Stimulated activated memory B cell treated with anti-CD40 and anti-IgM and Interleukin-4, amounts not matched to agents 10 μg/mL and 1 μg/mL and 100 μg/mL, for 72 hours (primary cell): ENCODE results near the gene PISD.
"Not testable (repeated sequence)": the region's sequence is repeated elsewhere in the genome, so short reads cannot be mapped to it uniquely, and the experiment has no call there.

Experiments
- ATAC-seq: fragments of 150-1000 bp; cut with Tn5 transposase; 2 replicates; pipeline ENCODE4 v1.10.0; 2021
- H3K27ac Mint-ChIP-seq: one replicate; pipeline ENCODE4 v1.8.0; 2022; ENCODE audit warnings: mild to moderate bottlenecking, mixed read lengths
- H3K27me3 Mint-ChIP-seq: one replicate; pipeline ENCODE4 v1.8.0; 2022; ENCODE audit warnings: mixed read lengths
- H3K36me3 Mint-ChIP-seq: one replicate; pipeline ENCODE4 v1.8.0; 2022; ENCODE audit warnings: mixed read lengths
- H3K4me1 Mint-ChIP-seq: one replicate; pipeline ENCODE4 v1.8.0; 2022; ENCODE audit warnings: mixed read lengths
- H3K4me3 Mint-ChIP-seq: one replicate; pipeline ENCODE4 v1.8.0; 2022; ENCODE audit warnings: mild to moderate bottlenecking, moderate library complexity, mixed read lengths
- H3K9me3 Mint-ChIP-seq: one replicate; pipeline ENCODE4 v1.8.0; 2022; ENCODE audit warnings: mixed read lengths

Gene PISD

DNA sequence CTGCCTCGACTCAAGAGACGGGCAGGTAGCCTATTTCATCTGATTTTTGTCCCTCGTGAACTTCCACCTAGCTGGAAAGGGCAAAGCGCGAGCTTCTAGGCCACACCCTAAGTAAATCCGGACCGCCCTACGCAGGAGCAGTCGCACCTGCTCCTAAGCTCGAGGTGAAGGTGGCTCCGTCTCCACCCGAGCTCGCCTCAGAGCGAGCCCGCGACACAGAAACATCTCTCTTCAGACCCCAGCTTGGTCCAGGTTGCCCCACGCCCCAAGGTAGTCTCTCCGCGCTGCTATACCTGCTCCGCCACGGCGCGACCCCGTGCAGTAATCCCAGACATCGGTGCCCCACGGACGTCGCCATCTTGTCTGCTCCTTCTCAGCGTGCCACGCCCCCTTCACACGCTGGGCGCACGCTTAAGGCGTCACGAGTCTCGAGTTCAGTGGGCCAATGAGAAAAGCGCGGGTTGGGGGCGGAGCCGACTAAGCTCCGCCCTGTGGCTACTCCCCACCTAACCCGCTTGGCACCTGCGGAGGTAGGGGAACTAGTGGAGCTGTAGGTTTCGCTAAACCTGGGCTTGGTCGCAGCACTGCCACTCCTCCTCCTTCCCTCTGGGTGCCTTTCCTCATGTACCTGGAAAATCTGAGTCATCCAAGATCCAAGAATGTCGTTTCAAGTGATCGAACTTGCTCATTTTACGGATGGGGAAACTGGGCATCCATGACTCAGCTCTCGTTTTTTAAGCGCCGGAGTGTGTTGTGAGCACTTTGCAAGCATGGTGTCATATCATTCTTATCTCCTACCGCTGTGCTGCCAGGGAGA lies at the start of gene PISD:
TSS of gene PISD (minus strand) at position 365 of the 817 bp plus-strand sequence. CDS start at position 358, 7 bp downstream.
- Mint-ChIP-seq H3K27me3 (no peaks in the 10 kb centered on the region), H3K27ac (peak within 1 kb of the TSS; percentile 85), H3K36me3 (peaks cover 12% of the 10 kb centered on the region), H3K4me3 (peak within 1 kb of the TSS; percentile 86), H3K9me3 (no peaks in the 10 kb centered on the region), H3K4me1 (peaks cover 31% of the 10 kb centered on the region)
- ATAC-seq = peak; percentile 98

DNA sequence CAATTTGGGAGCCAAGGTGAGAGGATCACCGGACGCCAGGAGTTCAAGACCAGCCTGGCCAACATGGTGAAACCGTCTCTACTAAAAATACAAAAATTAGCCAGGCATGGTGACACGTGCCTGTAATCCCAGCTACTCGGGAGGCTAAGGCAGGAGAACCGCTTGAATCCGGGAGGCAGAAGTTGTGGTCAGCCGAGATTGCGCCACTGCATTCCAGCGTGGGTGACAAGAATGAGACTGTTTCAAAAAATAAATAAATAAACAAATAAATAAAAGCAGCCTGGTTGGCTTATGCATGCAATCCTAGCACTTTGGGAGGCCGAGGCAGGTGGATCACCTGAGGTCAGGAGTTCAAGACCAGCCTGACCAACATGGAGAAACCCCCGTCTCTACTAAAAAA lies 49.2 kb upstream of the PISD start:
- H3K27ac Mint-ChIP-seq, ATAC-seq, H3K4me1 Mint-ChIP-seq, H3K9me3 Mint-ChIP-seq, H3K27me3 Mint-ChIP-seq, H3K4me3 Mint-ChIP-seq: not testable (repeated sequence)
- peaks cover 45% of the 10 kb centered on the region for H3K36me3 Mint-ChIP-seq

DNA sequence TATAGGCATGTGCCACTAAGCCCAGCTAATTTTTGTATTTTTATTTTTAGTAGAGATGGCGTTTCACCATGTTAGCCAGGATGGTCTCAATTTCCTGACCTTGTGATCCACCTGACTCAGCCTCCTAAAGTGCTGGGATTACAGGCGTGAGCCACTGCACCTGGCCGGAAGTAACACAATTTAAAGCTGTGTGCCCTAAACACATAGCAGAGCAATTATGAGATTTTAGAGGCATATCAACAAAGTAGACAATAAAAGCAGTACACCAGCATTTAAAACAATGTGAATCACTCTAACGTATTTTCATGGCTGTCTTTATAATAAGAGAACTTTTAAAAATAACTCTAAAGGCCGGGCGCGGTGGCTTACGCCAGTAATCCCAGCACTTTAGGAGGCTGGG lies 45.5 kb upstream of the PISD start:
- H3K27ac Mint-ChIP-seq = no peak overlapping the region
- no peaks in the 10 kb centered on the region for H3K27me3 Mint-ChIP-seq
- no peaks in the 10 kb centered on the region for H3K4me1 Mint-ChIP-seq
- peaks cover 33% of the 10 kb centered on the region for H3K36me3 Mint-ChIP-seq
- ATAC-seq = no peak
- no peak overlapping the region for H3K4me3 Mint-ChIP-seq
- no peaks in the 10 kb centered on the region for H3K9me3 Mint-ChIP-seq

DNA sequence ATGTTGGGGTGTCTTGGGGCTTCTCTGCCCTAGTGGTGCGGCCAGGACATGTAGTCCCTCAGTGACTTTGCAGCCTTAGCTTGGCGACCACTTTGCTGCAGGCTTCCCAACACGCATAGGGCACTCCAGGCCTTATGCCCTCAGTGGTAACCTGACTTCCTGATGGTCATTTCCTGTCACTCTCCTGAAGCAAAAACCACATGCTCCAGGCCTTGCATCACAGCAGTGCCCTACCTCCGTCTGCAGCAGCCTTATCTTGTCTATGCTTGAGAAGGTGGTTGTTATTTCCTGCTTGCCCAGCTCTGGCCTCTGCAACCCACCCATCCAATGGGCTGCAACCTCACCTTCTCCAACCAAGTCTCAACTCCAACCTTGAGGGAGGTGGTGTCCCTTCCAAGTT lies 33.4 kb upstream of the PISD start:
- Mint-ChIP-seq H3K27me3 (no peaks in the 10 kb centered on the region), H3K9me3 (no peaks in the 10 kb centered on the region), H3K27ac (no peak overlapping the region), H3K4me3 (no peak overlapping the region), H3K36me3 (peaks cover 48% of the 10 kb centered on the region), H3K4me1 (peaks cover 6% of the 10 kb centered on the region)
- no peak for ATAC-seq

DNA sequence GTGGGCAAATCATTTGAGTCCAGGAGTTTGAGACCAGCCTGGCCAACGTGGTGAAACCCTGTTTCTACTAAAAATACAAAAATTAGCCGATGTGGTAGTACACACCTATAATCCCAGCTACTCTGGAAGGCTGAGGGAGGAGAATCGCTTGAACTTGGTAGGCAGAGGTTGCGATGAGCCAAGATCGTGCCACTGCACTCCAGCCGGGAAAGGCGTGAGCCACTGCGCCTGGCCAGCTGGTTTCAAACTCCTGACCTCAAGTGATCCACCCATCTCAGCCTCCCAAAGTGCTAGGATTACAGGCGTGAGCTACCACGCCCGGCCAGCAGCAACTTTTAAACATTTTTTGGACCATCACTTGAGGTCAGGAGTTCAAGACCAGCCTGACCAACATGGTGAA lies 32.0 kb upstream of the PISD start:
- H3K9me3 Mint-ChIP-seq, H3K27ac Mint-ChIP-seq, H3K27me3 Mint-ChIP-seq, H3K4me3 Mint-ChIP-seq, ATAC-seq, H3K4me1 Mint-ChIP-seq: not testable (repeated sequence)
- H3K36me3 Mint-ChIP-seq = peaks cover 48% of the 10 kb centered on the region

DNA sequence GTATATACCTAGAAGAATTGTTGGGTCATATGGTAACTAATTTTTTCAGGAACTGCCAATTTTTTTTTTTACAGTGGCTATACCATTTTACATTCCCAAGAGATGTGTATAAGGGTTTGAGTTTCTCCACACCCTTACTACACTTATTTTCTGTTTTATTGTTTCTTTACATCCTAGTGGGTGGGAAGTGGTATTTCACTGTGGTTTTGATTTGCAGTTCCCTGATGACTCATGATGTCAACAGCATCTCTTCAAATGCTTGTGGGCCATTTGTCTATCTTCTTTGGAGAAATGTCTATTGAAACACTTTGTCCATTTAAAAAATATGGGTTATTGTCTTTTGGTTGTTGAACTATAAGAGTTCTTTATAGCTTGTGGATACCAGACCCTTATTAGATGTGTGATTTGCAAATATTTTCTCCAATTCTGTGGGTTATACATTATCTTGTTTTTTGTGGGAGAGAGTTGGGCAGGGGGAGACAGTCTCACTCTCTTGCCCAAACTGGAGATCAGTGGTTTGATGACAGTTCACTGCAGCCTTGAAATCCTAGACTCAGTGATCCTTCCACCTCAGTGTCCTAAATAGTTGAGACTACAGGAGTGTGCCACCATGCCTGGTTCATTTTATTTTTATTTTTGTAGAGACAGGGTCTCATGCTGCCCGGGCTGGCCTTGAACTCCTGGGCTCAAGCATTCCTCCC lies 30.3 kb upstream of the PISD start:
- peaks cover 6% of the 10 kb centered on the region for H3K4me1 Mint-ChIP-seq
- no peak overlapping the region for H3K4me3 Mint-ChIP-seq
- no peaks in the 10 kb centered on the region for H3K27me3 Mint-ChIP-seq
- peaks cover 58% of the 10 kb centered on the region for H3K36me3 Mint-ChIP-seq
- H3K27ac Mint-ChIP-seq = no peak overlapping the region
- no peaks in the 10 kb centered on the region for H3K9me3 Mint-ChIP-seq
- ATAC-seq = no peak

DNA sequence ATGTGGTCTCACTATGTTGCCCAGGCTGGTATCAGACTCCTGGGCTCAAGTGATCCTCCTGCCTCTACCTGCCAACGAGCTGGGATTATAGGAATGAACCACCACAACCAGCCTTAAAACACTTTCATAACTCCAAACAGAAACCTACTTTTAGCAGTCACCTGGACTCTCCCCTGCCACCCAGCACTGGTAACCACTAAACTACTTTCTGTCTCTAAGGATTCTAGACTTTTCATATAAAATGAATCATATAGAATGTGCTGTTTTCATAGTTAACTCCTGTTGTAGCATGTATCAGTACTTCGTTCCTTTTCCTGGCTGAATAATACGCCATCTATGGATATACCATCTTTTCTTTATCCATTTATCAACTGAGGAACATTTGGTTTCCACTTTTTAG lies 29.4 kb upstream of the PISD start:
- H3K4me1 Mint-ChIP-seq = peaks cover 6% of the 10 kb centered on the region
- no peaks in the 10 kb centered on the region for H3K27me3 Mint-ChIP-seq
- H3K27ac Mint-ChIP-seq = peak overlapping the region; percentile 27
- H3K36me3 Mint-ChIP-seq = peaks cover 48% of the 10 kb centered on the region
- H3K4me3 Mint-ChIP-seq = no peak overlapping the region
- H3K9me3 Mint-ChIP-seq = no peaks in the 10 kb centered on the region
- ATAC-seq = no peak

DNA sequence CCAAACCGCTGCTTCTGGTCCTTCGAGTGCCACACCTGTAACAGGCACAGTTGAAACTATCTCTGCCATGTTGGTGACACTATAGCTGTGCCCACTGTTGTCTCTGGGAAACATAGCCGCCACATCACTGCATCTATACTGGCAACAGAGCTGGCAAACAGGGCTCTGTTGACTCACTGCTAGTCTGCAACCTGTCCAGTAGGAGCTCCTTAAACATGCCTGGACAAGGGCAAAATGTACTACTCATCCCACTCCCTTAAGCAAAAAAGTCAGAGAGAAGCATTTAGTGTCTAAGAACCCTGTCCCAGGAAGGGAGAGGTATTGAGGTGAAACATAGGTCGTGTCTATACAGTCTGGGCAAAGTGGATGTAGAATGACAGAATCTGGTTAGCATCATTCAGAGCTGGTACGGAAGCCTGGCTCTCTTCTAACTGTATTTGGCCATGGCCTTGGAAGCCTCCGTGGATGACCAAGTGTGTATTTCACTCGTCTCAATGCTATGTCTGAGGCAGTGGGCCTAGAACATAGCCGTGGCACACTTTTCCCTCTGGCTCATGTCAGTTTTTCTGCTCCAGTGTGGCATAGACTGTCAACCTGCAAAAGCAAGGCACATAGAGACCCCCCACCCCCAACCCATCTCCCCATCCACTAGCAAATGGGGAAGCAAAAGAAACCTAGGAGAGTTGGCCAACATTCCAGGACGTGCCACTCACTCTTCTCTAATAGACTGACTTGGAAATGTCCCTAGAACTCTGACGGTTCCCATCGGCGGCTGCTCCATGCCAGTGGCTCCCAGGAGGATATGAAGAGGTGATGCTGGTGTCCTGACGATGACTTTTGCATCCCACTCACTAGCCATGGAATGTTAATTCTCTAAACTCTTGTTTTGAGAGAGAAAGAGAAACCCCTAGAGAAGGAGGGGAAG lies 21.4 kb upstream of the PISD start:
- no peaks in the 10 kb centered on the region for H3K27me3 Mint-ChIP-seq
- no peaks in the 10 kb centered on the region for H3K9me3 Mint-ChIP-seq
- no peak for ATAC-seq
- peaks cover 27% of the 10 kb centered on the region for H3K36me3 Mint-ChIP-seq
- H3K4me3 Mint-ChIP-seq = no peak overlapping the region
- no peak overlapping the region for H3K27ac Mint-ChIP-seq
- H3K4me1 Mint-ChIP-seq = no peaks in the 10 kb centered on the region

DNA sequence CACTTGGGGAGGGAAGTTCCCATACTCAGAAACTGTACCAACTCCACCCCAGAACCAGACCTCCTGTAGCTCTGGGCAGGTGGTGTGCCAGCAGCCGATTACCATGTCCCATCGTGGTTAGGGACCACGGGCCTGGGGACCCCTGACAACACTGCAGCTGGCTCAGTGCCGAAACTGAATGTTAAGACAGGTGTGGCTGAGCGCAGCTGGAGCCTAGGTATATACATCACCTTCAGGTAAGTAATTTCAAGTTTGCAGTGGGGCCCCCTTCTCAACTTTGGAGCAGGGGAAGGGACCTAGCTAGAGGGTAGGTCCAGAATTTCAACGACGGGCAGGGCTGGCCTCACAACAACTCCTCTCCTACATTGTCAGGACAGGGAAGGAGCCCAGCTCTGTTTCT lies 20.7 kb upstream of the PISD start:
- Mint-ChIP-seq H3K4me1 (no peaks in the 10 kb centered on the region), H3K9me3 (no peaks in the 10 kb centered on the region), H3K4me3 (no peak overlapping the region), H3K36me3 (peaks cover 20% of the 10 kb centered on the region), H3K27ac (no peak overlapping the region), H3K27me3 (no peaks in the 10 kb centered on the region)
- no peak for ATAC-seq

DNA sequence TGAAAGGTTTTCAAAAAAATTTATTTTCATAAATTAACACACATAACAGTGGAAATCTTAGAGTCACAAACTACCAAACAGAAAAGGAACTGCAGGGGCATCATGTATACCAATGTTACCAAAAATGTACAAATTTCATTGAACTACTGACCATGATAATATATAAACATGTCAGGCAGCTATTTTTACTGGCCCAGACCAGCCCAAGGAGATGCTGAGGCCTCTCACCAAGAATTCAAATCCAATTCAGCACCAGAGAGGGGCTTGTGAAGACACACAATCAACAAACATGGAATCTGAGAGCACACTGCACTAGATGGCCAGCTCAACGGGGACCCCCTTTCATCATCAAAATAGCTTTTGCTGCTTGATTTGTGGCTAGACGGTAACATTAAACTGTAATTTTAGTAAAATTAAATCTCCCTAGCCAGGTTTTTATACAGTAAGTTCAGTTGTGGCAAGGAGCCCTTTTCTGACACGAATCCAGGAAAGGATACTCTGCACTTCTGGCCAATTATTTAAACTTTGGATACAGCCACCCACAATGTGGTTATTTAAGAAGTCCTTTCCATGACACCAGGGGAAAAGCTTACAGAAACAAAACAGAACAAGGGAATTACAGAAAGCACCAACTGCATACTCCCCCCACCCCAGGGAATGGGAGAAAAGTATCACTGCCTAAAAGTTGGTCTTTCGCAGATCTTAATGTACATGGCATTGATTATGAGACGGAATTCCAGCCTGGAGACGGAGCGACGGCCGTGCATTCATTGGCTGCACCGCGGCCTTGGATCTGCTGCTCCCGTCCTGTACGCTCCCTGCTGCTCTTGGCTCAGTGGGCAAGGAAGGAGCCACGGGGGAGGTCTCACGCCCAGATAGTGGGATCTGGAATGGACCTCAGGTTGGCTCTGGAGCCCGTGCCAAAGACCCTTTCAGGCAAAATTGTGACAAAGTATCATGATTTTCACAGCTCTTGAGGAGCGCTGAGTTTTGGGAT lies 19.6 kb upstream of the PISD start:
- Mint-ChIP-seq H3K4me3 (no peak overlapping the region), H3K27me3 (no peaks in the 10 kb centered on the region), H3K36me3 (peaks cover 20% of the 10 kb centered on the region), H3K4me1 (peaks cover 4% of the 10 kb centered on the region), H3K9me3 (no peaks in the 10 kb centered on the region), H3K27ac (no peak overlapping the region)
- no peak for ATAC-seq

DNA sequence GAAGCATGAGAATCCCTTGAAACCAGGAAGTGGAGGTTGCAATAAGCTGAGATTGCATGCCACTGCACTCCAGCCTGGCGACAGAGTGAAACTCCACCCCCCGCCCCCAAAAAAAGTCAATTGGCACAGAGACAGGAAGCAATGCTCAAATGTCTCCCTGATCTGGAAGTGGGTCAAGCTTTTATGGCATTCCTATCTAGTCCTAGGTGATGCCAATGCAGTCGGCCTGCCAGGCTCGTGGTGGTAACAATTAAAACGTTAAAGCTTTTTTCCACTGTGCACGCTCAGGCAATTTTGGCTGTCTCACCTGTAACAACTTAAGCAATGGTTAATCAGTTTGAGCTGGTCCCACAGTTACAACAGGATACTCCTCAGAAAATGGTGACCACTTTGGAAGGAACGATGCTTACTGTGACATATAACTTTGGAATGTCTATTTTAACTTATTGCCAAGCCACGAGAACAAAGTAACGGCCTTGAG lies 18.9 kb upstream of the PISD start:
- H3K27me3 Mint-ChIP-seq = no peaks in the 10 kb centered on the region
- no peak overlapping the region for H3K4me3 Mint-ChIP-seq
- H3K4me1 Mint-ChIP-seq = peaks cover 12% of the 10 kb centered on the region
- no peaks in the 10 kb centered on the region for H3K9me3 Mint-ChIP-seq
- peaks cover 19% of the 10 kb centered on the region for H3K36me3 Mint-ChIP-seq
- H3K27ac Mint-ChIP-seq = no peak overlapping the region
- no peak for ATAC-seq

DNA sequence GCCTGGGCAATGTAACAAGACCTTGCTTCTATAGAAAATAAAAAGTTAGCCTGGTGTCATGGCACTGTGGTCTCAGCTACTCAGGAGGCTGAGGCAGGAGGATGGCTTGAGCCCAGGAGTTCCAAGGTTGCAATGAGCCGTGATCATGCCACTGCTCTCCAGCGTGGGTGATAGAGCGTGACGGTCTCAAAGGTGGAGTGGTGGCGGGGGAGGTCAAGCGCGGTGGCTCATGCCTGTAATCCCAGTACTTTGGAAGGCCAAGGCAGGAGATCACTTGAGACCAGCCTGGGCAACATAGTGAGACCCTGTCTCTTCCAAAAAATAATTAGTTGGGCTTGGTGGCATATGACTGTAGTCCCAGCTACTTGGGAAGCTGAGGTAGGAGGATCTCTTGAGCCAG lies 16.7 kb upstream of the PISD start:
- peaks cover 22% of the 10 kb centered on the region for H3K4me1 Mint-ChIP-seq
- H3K4me3 Mint-ChIP-seq = no peak overlapping the region
- no peaks in the 10 kb centered on the region for H3K36me3 Mint-ChIP-seq
- no peaks in the 10 kb centered on the region for H3K27me3 Mint-ChIP-seq
- peak overlapping the region; percentile 33 for H3K27ac Mint-ChIP-seq
- H3K9me3 Mint-ChIP-seq = no peaks in the 10 kb centered on the region
- ATAC-seq = no peak

DNA sequence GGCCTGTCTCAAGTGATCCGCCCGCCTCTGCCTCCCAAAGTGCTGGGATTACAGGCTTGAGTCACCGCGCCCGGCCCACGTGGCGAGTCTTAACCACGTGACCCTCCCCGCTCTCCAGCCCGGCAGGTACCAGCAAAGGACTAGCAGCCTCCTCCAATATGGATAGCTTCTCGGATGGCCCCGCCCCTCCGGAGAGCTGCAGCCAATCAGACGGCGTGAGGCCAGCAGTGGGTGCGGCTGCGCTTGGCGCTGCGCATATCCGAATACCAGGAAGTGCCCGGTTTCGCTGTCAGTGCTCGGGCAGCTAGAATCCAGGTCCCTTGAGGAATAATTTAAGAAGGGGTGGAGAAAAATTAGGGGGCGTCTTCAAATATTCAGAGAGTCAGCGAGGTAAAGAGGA lies 14.7 kb upstream of the PISD start:
- H3K4me1 Mint-ChIP-seq = peaks cover 22% of the 10 kb centered on the region
- peak; percentile 100 for ATAC-seq
- no peaks in the 10 kb centered on the region for H3K36me3 Mint-ChIP-seq
- no peaks in the 10 kb centered on the region for H3K27me3 Mint-ChIP-seq
- H3K4me3 Mint-ChIP-seq = peak overlapping the region; percentile 91
- H3K9me3 Mint-ChIP-seq = peaks cover 3% of the 10 kb centered on the region
- peak overlapping the region; percentile 90 for H3K27ac Mint-ChIP-seq

DNA sequence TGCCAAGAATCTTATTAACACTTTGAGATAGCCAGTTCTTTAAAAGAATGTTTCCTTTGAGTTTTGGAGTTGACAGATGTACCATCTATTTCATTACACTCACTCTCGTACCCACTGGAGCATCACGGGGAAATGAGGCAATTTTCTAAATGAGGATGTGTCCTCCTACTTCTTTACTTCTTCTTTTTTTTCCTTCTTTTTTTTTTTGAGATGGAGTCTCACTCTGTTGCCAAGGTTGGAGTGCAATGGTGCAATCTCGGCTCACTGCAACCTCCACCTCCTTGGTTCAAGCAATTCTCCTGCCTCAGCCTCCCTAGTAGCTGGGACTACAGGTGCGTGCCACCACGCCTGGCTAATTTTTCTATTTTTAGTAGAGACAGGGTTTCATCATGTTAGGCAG lies 12.2 kb upstream of the PISD start:
- Mint-ChIP-seq H3K4me1 (peaks cover 22% of the 10 kb centered on the region), H3K27ac (peak overlapping the region; percentile 48)
- ATAC-seq, H3K27me3 Mint-ChIP-seq, H3K4me3 Mint-ChIP-seq, H3K36me3 Mint-ChIP-seq, H3K9me3 Mint-ChIP-seq: not testable (repeated sequence)
